Sigmoid colon (tissue), 4 donors: ENCODE measurements around the gene STIL.

Source experiments
- CTCF ChIP-seq, 4 experiments: fragments of 450-650 bp in 3 of 4; fragments of 200-600 bp in 1 of 4; IDR thresholded peaks; one replicate each; pipeline ENCODE4 v1.5.1; 2016 to 2019; ENCODE audit warnings: antibody characterized with exemption in 4 of 4, mild to moderate bottlenecking in 3 of 4, moderate library complexity in 2 of 4
- EP300 ChIP-seq, 4 donors: sonication (generic); formaldehyde crosslinking; IDR thresholded peaks; one replicate each; pipeline ENCODE4 v1.6.1; 2017; ENCODE audit warnings: antibody characterized with exemption in 4 of 4
- POLR2A ChIP-seq, 2 donors: fragments of 450-650 bp; IDR thresholded peaks; one replicate each; pipeline ENCODE4 v1.6.1; 2016; ENCODE audit warnings: antibody characterized with exemption in 2 of 2, mild to moderate bottlenecking in 2 of 2, moderate library complexity in 2 of 2
- POLR2AphosphoS5 ChIP-seq, 4 donors: sonication (generic); formaldehyde crosslinking; IDR thresholded peaks; one replicate each; pipeline ENCODE4 v1.6.1; 2017; ENCODE audit warnings: antibody characterized with exemption in 4 of 4

- TF ChIP-seq CTCF (IDR thresholded peaks at IDR 0.05) (no peak), EP300 (IDR thresholded peaks at IDR 0.05) (no peak), POLR2AphosphoS5 (IDR thresholded peaks at IDR 0.05) (peak in 1 of 4 donors; percentile 19), POLR2A (IDR thresholded peaks at IDR 0.05) (no peak)
Observed at GRCh38 chr1:47230692-47231300, 83.2 kb downstream of the STIL start.
